Endothelial cell of umbilical vein (primary cell): ENCODE results near the gene UROC1. TPM values are rescaled to one million over a fixed set of nuclear protein-coding genes. Genes with fewer than 3 reads are reported as not detected.

ENCODE experiments used
- BruUV-seq: library from RNA; stranded (reverse); fragments of 400-500 nt; replicated peaks from 2 replicates; lab custom pipeline; 2021; lab: Mats Ljungman, UMichigan
- CTCF ChIA-PET: fragments of 300-600, 350-600 bp; sonication (Branson Sonifier 250); formaldehyde crosslinking; loops from one replicate; lab custom pipeline; 2021; ENCODE audit warnings: antibody characterized with exemption, inconsistent platforms; lab: Charles Lee
- POLR2A ChIA-PET: fragments of 300-600, 350-600 bp; sonication (Branson Sonifier 250); formaldehyde crosslinking; loops from one replicate; lab custom pipeline; 2021; ENCODE audit warnings: antibody characterized with exemption, inconsistent platforms; lab: Charles Lee
- DNase-seq: peaks from one replicate; pipeline ENCODE4 v3.0.0-alpha.2; 2011; ENCODE audit warnings: low read depth, low spot score
- FAIRE-seq: peaks from 2 replicates; lab custom pipeline; 2011; peaks lifted over from hg19 to GRCh38; lab: Jason Lieb, UNC
- H2AFZ ChIP-seq: 2 replicates; pipeline ENCODE4 v1.6.0; 2012; ENCODE audit warnings: low read depth, low read length, control low read depth, inconsistent platforms
- H3K27ac ChIP-seq: 2 replicates; pipeline ENCODE4 v1.5.1; 2011; ENCODE audit warnings: low read depth, mild to moderate bottlenecking, control low read depth, low read length, moderate library complexity; ENCODE audit not compliant: insufficient read depth
- H3K27me3 ChIP-seq, 2 experiments: 2 replicates each; pipeline versions ENCODE4 v1.6.0 to v1.6.1; 2011; ENCODE audit warnings: low read length in 2 of 2, mixed read lengths in 1 of 2; ENCODE audit not compliant: control insufficient read depth in 2 of 2, insufficient read depth in 2 of 2
- H3K36me3 ChIP-seq, 2 experiments: 2 replicates in 1 of 2; 3 replicates in 1 of 2; pipeline ENCODE4 v1.5.1; 2011; ENCODE audit warnings: low read length in 2 of 2, mild to moderate bottlenecking in 1 of 2, moderate library complexity in 1 of 2; ENCODE audit not compliant: control insufficient read depth in 2 of 2, insufficient read depth in 2 of 2; ENCODE audit errors: extremely low read depth in 1 of 2
- H3K4me1 ChIP-seq: 3 replicates; pipeline ENCODE4 v1.5.1; 2011; ENCODE audit warnings: mild to moderate bottlenecking, low read length; ENCODE audit not compliant: control insufficient read depth, insufficient read depth; ENCODE audit errors: extremely low read depth
- H3K4me2 ChIP-seq: 2 replicates; pipeline ENCODE4 v1.6.1; 2011; ENCODE audit warnings: low read length, control low read depth, mixed read lengths; ENCODE audit not compliant: insufficient read depth
- H3K4me3 ChIP-seq, 3 experiments: fragments of 200-600 bp in 1 of 3; sonication (generic), shearing (Covaris generic) in 1 of 3; replicated peaks in 1 of 3; 2 replicates each; pipeline ENCODE4 v1.5.1; 2011 to 2016; ENCODE audit warnings: control low read depth in 3 of 3, low read length in 3 of 3, mild to moderate bottlenecking in 2 of 3, inconsistent platforms in 1 of 3, low read depth in 1 of 3, moderate library complexity in 1 of 3; ENCODE audit not compliant: insufficient read depth in 1 of 3
- H3K79me2 ChIP-seq: 2 replicates; pipeline ENCODE4 v1.6.0; 2012; ENCODE audit warnings: low read length, inconsistent platforms; ENCODE audit not compliant: control insufficient read depth, insufficient read depth
- H3K9ac ChIP-seq: replicated peaks from 2 replicates; pipeline ENCODE3; 2011; ENCODE audit warnings: low read length, control low read depth; ENCODE audit not compliant: insufficient read depth; ENCODE audit errors: extremely low read depth
- H3K9me1 ChIP-seq: replicated peaks from 3 replicates; pipeline ENCODE4 v1.6.0; 2011; ENCODE audit warnings: mild to moderate bottlenecking, low read length; ENCODE audit not compliant: control insufficient read depth, insufficient read depth; ENCODE audit errors: extremely low read depth
- H3K9me3 ChIP-seq: replicated peaks from 2 replicates; pipeline ENCODE4 v1.5.1; 2012; ENCODE audit warnings: low read length, inconsistent platforms; ENCODE audit not compliant: control insufficient read depth, insufficient read depth
- H4K20me1 ChIP-seq: replicated peaks from 2 replicates; pipeline ENCODE3; 2011; ENCODE audit warnings: mild to moderate bottlenecking, low read length; ENCODE audit not compliant: control insufficient read depth, insufficient read depth; ENCODE audit errors: extremely low read depth
- EZH2 ChIP-seq: IDR thresholded peaks from 2 replicates; pipeline ENCODE4 v1.6.1; 2012; ENCODE audit warnings: borderline replicate concordance, low read depth, mild to moderate bottlenecking, moderate library complexity, low read length, inconsistent platforms; ENCODE audit not compliant: severe bottlenecking
- FOS ChIP-seq: IDR thresholded peaks from 2 replicates; pipeline ENCODE4 v1.6.1; 2011; ENCODE audit warnings: mild to moderate bottlenecking, low read length, moderate library complexity, borderline replicate concordance; ENCODE audit not compliant: insufficient read depth
- JUN ChIP-seq: IDR thresholded peaks from 2 replicates; pipeline ENCODE4 v1.6.1; 2011; ENCODE audit warnings: borderline replicate concordance, low read depth; ENCODE audit not compliant: insufficient read length, insufficient read depth
- MYC ChIP-seq: IDR thresholded peaks from one replicate; pipeline ENCODE4 v1.6.1; 2011; ENCODE audit warnings: mild to moderate bottlenecking, low read depth, low read length
- POLR2A ChIP-seq: IDR thresholded peaks from 2 replicates; pipeline ENCODE4 v1.6.1; 2012; ENCODE audit warnings: low read depth, mild to moderate bottlenecking, control low read depth, low read length
- POLR2AphosphoS5 ChIP-seq: IDR thresholded peaks from 2 replicates; pipeline ENCODE4 v1.6.1; 2012; ENCODE audit warnings: low read depth, mild to moderate bottlenecking, control low read depth, low read length, moderate library complexity; ENCODE audit not compliant: insufficient read depth
- dilution Hi-C: fragments of 300-500 bp; cut with MboI; formaldehyde crosslinking; loops from one replicate; pipeline ENCODE4 v1.15.0; 2019; ENCODE audit warnings: low sequenced_read_pairs; ENCODE audit not compliant: extremely low pct_ligation_motif_present
- intact Hi-C: fragments of 100-400 bp; cut with micrococcal nuclease; formaldehyde crosslinking; loops from one replicate; pipeline ENCODE4 v1.10.0; 2022
- polyA plus RNA-seq, 4 experiments: library from polyadenylated mRNA; depleted of rRNA in 3 of 4; stranded (reverse) in 3 of 4; unstranded in 1 of 4; fragments of >200 nt; gene quantifications; 2 replicates each; pipeline versions ENCODE4 v1.2.1 to v1.2.3, GENCODE V29; 2011 to 2012; ENCODE audit warnings: missing spikeins in 1 of 4
- total RNA-seq: library from RNA; stranded (reverse); gene quantifications from 2 replicates; pipeline ENCODE4 v1.2.3, GENCODE V29; 2021
- TF ChIP-seq, protein P1 (sequence below): IDR thresholded peaks from 2 replicates; pipeline ENCODE4 v1.6.1; 2011; ENCODE audit not compliant: insufficient read depth, insufficient read length

The UROC1 gene
- total and polyA plus RNA-seq, 2 donors (not counting 3 experiments of a cell fraction or from before 2014, with no cell fraction given) = not detected

DNA sequence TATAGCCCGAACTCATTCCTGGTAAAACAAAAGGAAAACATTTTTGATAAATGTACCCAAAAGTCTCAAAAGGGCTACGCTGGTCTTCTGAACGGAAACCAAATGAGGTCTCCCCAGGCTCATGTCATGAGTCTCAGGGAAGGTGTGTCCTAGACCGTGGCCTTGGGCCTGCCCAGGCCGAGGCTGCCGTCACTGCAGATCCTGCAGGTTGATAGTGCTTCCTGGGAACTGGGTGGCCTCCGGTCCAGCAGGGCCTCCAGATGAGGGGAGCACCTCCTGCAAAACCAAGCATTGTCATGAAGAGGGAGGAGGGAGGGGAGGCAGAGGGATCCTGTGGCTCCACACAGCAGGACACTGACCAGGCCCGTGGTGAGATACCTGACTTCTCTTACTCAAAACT is 79.4 kb downstream of the UROC1 start:
- BruUV-seq = no TSS peak
- intact Hi-C loops (no loop called here), dilution Hi-C loops (no loop called here)
- H3K36me3 ChIP-seq = peaks cover 0 to 5% of the 10 kb centered on the region in 2 experiments
- ChIA-PET POLR2A (no interaction called here), CTCF (no interaction called here)
- FAIRE-seq (no peak), DNase-seq (no peak)
- H3K9me1 ChIP-seq = no peaks in the 10 kb centered on the region
- H3K27me3 ChIP-seq = no peaks in the 10 kb centered on the region
- TF ChIP-seq MYC = no peak
- TF ChIP-seq JUN = no peak
- TF ChIP-seq EZH2 = no peak
- no peak overlapping the region for H3K4me3 ChIP-seq
- H3K9ac ChIP-seq = no peak overlapping the region
- H3K79me2 ChIP-seq = no peaks in the 10 kb centered on the region
- H3K27ac ChIP-seq = no peak overlapping the region
- no peaks in the 10 kb centered on the region for H3K9me3 ChIP-seq
- H2AFZ ChIP-seq = no peak overlapping the region
- no peak overlapping the region for H3K4me2 ChIP-seq
- no peaks in the 10 kb centered on the region for H4K20me1 ChIP-seq
- no peaks in the 10 kb centered on the region for H3K4me1 ChIP-seq

DNA sequence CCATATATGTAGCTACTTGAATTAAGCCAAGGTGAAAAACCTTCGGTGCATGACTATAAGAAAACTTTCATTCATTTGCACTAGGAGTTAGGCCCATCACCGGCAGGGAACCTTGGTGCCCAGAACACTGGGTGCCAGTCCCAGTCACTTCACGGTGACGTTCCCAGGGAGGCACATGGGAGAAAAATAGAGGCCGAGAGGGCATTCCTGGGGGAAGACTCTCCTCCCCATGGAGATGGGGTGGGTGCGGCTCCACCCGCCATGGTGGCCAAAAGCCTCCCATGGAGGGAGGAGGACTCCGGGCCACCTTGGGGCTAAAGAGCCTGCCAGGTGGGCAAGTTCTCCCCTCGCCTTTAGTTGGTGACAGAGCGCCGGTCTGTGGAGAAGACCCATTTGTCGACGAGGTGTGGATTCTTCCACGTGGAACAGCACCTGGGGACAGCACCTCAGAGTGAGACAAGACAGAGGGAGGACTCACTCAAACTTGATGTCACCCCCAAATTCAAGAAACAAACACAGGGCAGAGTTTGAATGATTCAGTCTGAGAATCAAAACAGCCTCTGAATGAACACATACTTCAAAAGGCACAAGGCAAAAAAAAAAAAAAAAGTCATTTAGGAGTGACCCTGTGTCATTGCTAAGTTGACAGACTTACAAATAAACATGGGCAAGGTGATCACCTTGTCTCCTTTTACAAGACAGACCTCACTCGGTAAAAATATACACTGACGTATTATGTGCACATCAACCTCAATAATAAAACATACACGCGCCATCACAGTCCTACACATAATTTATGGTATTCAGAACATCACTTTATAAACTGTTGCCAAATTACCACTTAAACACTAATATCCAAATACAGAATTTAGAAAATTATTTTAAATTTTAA is 80.5 kb downstream of the UROC1 start:
- H3K4me2 ChIP-seq = no peak overlapping the region
- POLR2A ChIA-PET = no interaction called here
- no peaks in the 10 kb centered on the region for H3K79me2 ChIP-seq
- H2AFZ ChIP-seq = no peak overlapping the region
- dilution Hi-C loops = no loop called here
- H3K4me1 ChIP-seq = no peaks in the 10 kb centered on the region
- no peaks in the 10 kb centered on the region for H3K9me3 ChIP-seq
- H3K27ac ChIP-seq = no peak overlapping the region
- H3K9ac ChIP-seq = no peak overlapping the region
- TF ChIP-seq FOS (no peak), POLR2A (no peak), JUN (no peak), POLR2AphosphoS5 (no peak)
- TF ChIP-seq, protein P1, sequence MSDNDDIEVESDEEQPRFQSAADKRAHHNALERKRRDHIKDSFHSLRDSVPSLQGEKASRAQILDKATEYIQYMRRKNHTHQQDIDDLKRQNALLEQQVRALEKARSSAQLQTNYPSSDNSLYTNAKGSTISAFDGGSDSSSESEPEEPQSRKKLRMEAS = no peak
- DNase-seq (no peak), FAIRE-seq (no peak)
- peaks cover 0 to 5% of the 10 kb centered on the region in 2 experiments for H3K36me3 ChIP-seq
- H3K4me3 ChIP-seq = no peak overlapping the region
- H3K9me1 ChIP-seq = no peaks in the 10 kb centered on the region
- intact Hi-C loops = no loop called here
- no TSS peak for BruUV-seq
- no peaks in the 10 kb centered on the region for H4K20me1 ChIP-seq
- H3K27me3 ChIP-seq = no peaks in the 10 kb centered on the region
- CTCF ChIA-PET = no interaction called here
